ENCODE data around the gene RUNDC1.

GRCh38 chr17:43025766-43026537 is 45.6 kb downstream of the RUNDC1 start:
- TF ChIP-seq, protein P1, sequence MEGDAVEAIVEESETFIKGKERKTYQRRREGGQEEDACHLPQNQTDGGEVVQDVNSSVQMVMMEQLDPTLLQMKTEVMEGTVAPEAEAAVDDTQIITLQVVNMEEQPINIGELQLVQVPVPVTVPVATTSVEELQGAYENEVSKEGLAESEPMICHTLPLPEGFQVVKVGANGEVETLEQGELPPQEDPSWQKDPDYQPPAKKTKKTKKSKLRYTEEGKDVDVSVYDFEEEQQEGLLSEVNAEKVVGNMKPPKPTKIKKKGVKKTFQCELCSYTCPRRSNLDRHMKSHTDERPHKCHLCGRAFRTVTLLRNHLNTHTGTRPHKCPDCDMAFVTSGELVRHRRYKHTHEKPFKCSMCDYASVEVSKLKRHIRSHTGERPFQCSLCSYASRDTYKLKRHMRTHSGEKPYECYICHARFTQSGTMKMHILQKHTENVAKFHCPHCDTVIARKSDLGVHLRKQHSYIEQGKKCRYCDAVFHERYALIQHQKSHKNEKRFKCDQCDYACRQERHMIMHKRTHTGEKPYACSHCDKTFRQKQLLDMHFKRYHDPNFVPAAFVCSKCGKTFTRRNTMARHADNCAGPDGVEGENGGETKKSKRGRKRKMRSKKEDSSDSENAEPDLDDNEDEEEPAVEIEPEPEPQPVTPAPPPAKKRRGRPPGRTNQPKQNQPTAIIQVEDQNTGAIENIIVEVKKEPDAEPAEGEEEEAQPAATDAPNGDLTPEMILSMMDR (IDR thresholded peaks at IDR 0.05; ENCODE audit: borderline replicate concordance, extremely low read depth, low read length, poor library complexity, severe bottlenecking): no peak
- TF ChIP-seq EZH2 (IDR thresholded peaks at IDR 0.05; ENCODE audit: borderline replicate concordance, low read depth, low read length, severe bottlenecking): no peak
